Liver (tissue), 3 donors: ENCODE results near the gene SRRM3.
"Not testable (repeated sequence)": the region's sequence is repeated elsewhere in the genome, so short reads cannot be mapped to it uniquely, and the experiment has no call there.

Experiments
- CTCF ChIP-seq: fragments of 150-350 bp; IDR thresholded peaks from 2 replicates; pipeline ENCODE4 v1.5.1; 2017; ENCODE audit warnings: improper control_type of control experiment, low read depth, low read length; ENCODE audit not compliant: missing input control
- TAF1 ChIP-seq: conservative IDR thresholded peaks from 2 replicates; pipeline ENCODE4 v1.6.1; 2016; ENCODE audit warnings: antibody characterized with exemption, mild to moderate bottlenecking
- donor health status: healthy.
- donor health status: healthy.

- TF ChIP-seq CTCF, TAF1: not testable (repeated sequence)
Observed at GRCh38 chr7:76292911-76293310, 91.2 kb downstream of the SRRM3 start.
